Activated CD4-positive, alpha-beta T cell treated with anti-CD3 and anti-CD28 coated beads, Interleukin-2, amount 10 ng/mL, durations not matched to agents 7 days and 5 days (primary cell): ENCODE data around the gene SERPINE2. TPM values are rescaled to one million over a fixed set of nuclear protein-coding genes. Genes with fewer than 3 reads are reported as not detected.

Experiments used
- CTCF ChIA-PET: fragments of 350-600 bp; sonication (Branson Sonifier 250); formaldehyde crosslinking; loops from one replicate; lab custom pipeline; 2021; ENCODE audit warnings: antibody characterized with exemption; lab: Charles Lee
- POLR2A ChIA-PET: fragments of 350-600 bp; sonication (Branson Sonifier 250); formaldehyde crosslinking; loops from one replicate; lab custom pipeline; 2021; ENCODE audit warnings: antibody characterized with exemption; lab: Charles Lee
- DNase-seq: peaks from one replicate; pipeline ENCODE4 v3.0.0-alpha.2; 2020
- H3K27ac Mint-ChIP-seq: one replicate; pipeline ENCODE4 v1.8.0; 2021; ENCODE audit warnings: mild to moderate bottlenecking, moderate library complexity, mixed read lengths
- H3K27me3 Mint-ChIP-seq: one replicate; pipeline ENCODE4 v1.8.0; 2021; ENCODE audit warnings: mixed read lengths
- H3K36me3 Mint-ChIP-seq: one replicate; pipeline ENCODE4 v1.8.0; 2021; ENCODE audit warnings: low read depth, mixed read lengths
- H3K4me1 Mint-ChIP-seq: one replicate; pipeline ENCODE4 v1.8.0; 2021; ENCODE audit warnings: mixed read lengths
- H3K4me3 Mint-ChIP-seq: one replicate; pipeline ENCODE4 v1.8.0; 2021; ENCODE audit warnings: mild to moderate bottlenecking, moderate library complexity, mixed read lengths
- H3K9me3 Mint-ChIP-seq: one replicate; pipeline ENCODE4 v1.8.0; 2021; ENCODE audit warnings: mixed read lengths
- total RNA-seq, 2 experiments: library from RNA; stranded (reverse); gene quantifications; one replicate each; pipeline ENCODE4 v1.2.3, GENCODE V29; 2021

Gene SERPINE2
- total RNA-seq, 2 experiments from 2014 or later: 4.4 to 4.8 TPM

DNA sequence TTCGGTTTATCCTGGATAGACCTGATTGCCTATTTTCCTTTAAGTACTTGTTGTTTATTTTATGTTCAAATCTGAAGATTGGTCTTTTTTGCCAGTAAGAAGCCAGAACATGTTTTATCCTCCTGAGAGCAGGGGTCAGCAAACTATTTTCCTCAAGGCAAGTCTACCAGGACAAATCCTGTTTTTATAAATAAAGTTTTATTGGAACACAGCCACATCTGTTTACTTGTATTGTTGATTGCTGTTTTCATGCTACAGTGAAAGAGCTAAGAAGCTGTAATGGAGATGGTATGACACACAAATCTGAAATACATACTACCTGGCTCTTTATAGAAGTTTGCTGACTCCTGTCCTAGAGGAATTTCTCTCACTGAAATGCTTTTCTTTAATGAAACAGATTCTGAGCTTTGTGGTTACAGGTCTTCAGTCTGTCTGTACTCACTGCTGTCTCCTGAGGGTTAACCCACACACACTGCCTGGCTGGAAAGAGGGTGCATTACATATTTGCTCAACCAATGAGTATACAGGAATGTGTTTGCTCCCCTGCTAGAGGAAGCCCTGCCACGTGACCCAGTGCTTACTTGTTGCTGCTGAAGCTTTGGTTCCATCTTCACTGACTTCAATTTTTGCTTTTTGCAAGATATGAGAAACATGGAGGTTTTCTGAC lies 59.2 kb downstream of the SERPINE2 start:
- no peaks in the 10 kb centered on the region for H3K36me3 Mint-ChIP-seq
- DNase-seq: no peak
- H3K4me1 Mint-ChIP-seq: peaks cover 3% of the 10 kb centered on the region
- CTCF ChIA-PET: interaction anchor here (0.8 to 2.0 kb wide), 3 partner anchors 9 to 78 kb away, joined by 3 to 13 read pairs (median 4); no protein-coding TSS in a partner anchor
- H3K27me3 Mint-ChIP-seq: no peaks in the 10 kb centered on the region
- no peak overlapping the region for H3K4me3 Mint-ChIP-seq
- POLR2A ChIA-PET: no interaction called here
- no peaks in the 10 kb centered on the region for H3K9me3 Mint-ChIP-seq
- H3K27ac Mint-ChIP-seq: no peak overlapping the region

DNA sequence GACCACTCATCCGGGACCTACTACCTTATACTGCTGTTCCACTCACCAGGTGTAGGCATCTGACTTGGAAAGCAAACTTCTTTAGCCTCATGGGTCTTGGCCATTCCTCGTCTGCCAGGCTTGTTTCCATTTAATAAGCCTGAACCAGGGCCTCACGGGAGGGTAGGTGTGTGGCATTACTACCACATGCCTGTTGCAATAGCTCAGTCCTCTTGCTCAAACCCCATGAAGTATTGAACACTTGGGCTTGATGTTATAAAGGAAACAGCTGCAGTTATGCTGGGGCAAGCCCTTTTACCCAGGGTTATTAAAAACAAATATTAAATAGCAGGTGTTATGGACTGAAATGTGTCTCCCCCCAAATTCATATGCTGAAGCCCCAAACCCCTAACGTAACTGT lies 60.6 kb downstream of the SERPINE2 start:
- H3K27me3 Mint-ChIP-seq: no peaks in the 10 kb centered on the region
- no peak overlapping the region for H3K4me3 Mint-ChIP-seq
- peaks cover under 1% of the 10 kb centered on the region for H3K4me1 Mint-ChIP-seq
- DNase-seq: no peak
- ChIA-PET CTCF (no interaction called here), POLR2A (no interaction called here)
- H3K36me3 Mint-ChIP-seq: no peaks in the 10 kb centered on the region
- H3K27ac Mint-ChIP-seq: no peak overlapping the region
- H3K9me3 Mint-ChIP-seq: no peaks in the 10 kb centered on the region

DNA sequence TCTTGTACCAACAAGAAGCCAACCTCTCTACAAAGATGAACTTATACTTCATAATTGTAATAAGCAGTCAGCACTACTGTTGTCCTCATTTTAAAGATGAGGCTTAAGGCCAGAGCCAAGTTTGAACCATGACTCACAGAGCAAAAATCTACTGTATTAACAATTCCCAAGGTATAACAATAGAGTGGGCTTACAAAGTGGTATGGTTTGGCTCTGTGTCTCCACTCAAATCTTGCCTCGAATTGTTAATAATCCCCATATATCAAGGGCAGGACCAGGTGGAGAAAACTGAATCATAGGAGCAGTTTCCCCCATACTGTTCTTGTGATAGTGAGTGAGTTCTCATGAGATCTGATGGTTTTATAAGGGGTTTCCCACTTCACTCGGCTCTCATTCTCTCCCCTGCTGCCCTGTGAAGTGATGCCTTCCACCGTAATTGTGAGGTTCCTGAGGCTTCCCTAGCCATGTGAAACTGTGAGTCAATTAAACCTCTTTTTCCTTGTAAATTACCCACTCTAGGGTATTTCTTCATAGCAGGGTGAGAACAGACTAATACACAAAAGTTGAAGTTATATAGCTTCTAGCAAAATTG lies 62.4 kb downstream of the SERPINE2 start:
- Mint-ChIP-seq H3K36me3 (no peaks in the 10 kb centered on the region), H3K9me3 (no peaks in the 10 kb centered on the region), H3K4me3 (no peak overlapping the region), H3K27ac (no peak overlapping the region), H3K4me1 (no peaks in the 10 kb centered on the region), H3K27me3 (no peaks in the 10 kb centered on the region)
- CTCF ChIA-PET: no interaction called here
- no peak for DNase-seq
- POLR2A ChIA-PET: no interaction called here

DNA sequence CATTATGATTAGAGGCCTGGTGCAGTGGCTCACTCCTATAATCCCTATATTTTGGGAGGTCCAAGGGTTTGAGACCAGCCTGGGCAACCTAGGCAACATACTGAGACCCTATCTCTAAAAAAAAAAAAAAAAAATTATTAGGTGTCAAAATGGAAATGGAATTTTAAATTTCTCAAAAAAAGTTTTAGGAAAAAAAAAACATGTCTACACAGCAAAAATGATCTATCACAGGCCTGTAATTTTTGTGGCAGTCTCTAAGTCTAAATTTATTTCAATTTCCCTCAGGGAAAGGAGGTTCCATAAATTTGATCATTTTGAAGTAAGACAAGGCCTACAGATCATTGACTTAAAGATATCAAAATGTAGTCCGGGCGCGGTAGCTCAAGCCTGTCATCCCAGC lies 65.5 kb downstream of the SERPINE2 start:
- Mint-ChIP-seq H3K27me3 (no peaks in the 10 kb centered on the region), H3K27ac (no peak overlapping the region), H3K9me3 (no peaks in the 10 kb centered on the region), H3K4me3 (no peak overlapping the region), H3K4me1 (peaks cover 3% of the 10 kb centered on the region), H3K36me3 (peaks cover 3% of the 10 kb centered on the region)
- ChIA-PET POLR2A (no interaction called here), CTCF (interaction anchor here (0.6 to 1.6 kb wide), 2 partner anchors 13 to 67 kb away, joined by 3 to 4 read pairs; no protein-coding TSS in a partner anchor)
- no peak for DNase-seq

DNA sequence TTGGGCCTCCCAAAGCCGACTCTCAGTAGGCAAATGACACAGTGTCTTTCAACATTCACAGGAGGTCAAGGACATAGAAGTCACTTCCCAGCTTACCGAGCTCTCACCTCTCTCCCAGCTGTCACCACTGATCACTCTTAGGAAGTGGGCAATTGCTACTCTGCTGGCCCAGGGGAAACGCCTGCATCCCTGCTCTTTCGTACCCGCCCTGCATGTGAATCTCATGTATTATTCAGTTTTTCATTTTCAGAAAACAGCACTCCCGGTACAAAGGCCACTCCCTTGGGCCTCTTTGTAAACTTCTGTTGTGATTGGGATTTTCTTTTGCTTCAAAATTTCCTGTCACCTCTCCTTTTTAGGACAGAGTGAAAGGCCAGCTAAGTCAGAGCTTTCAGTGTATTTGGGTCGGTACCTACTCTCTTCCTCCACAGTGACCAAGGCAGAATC lies 66.4 kb downstream of the SERPINE2 start:
- H3K9me3 Mint-ChIP-seq: no peaks in the 10 kb centered on the region
- POLR2A ChIA-PET: no interaction called here
- no peak for DNase-seq

DNA sequence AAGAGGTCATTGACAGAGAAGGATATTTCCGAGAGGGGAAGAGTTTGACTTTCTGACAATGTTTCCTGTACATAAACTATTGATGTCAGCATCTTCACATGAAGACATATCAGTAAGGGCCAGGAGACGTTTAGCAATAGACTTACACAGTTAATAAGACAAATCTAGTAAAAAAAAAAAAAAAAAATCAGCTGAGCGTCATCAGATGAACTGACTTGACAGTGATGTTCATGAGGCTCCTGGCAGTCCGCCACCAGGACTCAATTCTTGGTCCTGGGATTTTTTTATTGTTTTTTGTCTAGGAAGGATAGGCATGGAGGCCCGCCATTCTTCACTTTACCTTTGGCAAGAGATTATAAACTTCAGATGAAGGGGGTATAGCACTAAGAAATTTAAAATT lies 67.4 kb downstream of the SERPINE2 start:
- no peak overlapping the region for H3K4me3 Mint-ChIP-seq
- H3K27me3 Mint-ChIP-seq: no peaks in the 10 kb centered on the region
- POLR2A ChIA-PET: no interaction called here
- peaks cover 10% of the 10 kb centered on the region for H3K36me3 Mint-ChIP-seq
- H3K9me3 Mint-ChIP-seq: no peaks in the 10 kb centered on the region
- DNase-seq: no peak
- H3K27ac Mint-ChIP-seq: no peak overlapping the region
- peaks cover 4% of the 10 kb centered on the region for H3K4me1 Mint-ChIP-seq
- CTCF ChIA-PET: interaction anchor here (2.4 to 4.1 kb wide), 4 partner anchors 9 to 313 kb away, joined by 8 to 35 read pairs (median 18); no protein-coding TSS in a partner anchor

More for the DNA sequence above, 66.4 kb downstream of the SERPINE2 start:
- Mint-ChIP-seq H3K36me3 (peaks cover 4% of the 10 kb centered on the region), H3K27ac (no peak overlapping the region), H3K4me1 (peaks cover 3% of the 10 kb centered on the region), H3K4me3 (no peak overlapping the region), H3K27me3 (no peaks in the 10 kb centered on the region)
- CTCF ChIA-PET: no interaction called here

DNA sequence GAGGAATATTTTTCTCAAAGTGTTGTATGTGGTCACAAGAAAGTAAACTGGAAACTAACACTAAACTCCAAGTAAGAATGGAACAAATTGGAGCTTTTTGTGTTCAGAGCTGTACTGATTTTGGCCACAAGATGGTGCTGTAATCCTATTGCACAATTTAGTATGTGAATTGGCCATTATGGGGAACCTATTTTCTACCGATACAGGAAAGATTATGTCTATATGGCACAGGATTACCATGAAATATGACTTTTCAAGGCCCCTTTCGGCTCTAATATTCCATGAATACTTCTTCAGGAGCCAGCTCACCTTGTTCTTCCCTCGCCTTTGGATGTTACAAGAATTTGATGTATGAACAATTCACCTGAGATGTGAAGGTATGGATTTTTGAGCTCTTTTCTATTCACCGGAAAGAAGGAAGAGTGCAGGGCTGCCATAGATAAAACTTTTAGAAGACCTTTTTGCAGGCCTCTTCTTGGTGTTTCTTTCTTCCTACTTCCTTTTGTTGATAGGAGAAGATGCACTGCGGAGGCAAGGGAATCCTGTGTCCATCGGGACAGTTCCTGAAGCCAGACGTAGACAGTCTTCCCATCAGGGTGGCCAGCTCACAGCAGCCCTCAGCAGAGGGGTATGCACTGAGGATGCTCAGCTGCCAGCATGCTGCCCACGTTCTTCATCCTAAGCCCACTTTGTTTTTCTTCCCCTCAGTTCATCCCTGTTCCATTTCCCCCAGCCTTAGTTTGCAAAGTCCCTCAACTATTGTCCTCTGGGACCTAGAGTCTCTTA lies 68.5 kb downstream of the SERPINE2 start:
- H3K27ac Mint-ChIP-seq: no peak overlapping the region
- DNase-seq: peak; percentile 72
- H3K4me1 Mint-ChIP-seq: peaks cover 8% of the 10 kb centered on the region
- H3K36me3 Mint-ChIP-seq: peaks cover 13% of the 10 kb centered on the region
- no peaks in the 10 kb centered on the region for H3K9me3 Mint-ChIP-seq
- ChIA-PET CTCF (interaction anchor here (0.5 to 4.1 kb wide), 17 partner anchors 10 to 1041 kb away, joined by 3 to 35 read pairs (median 5); partner anchors contain the start of gene MRPL44), POLR2A (interaction anchor here (0.6 kb wide), 1 partner anchor 192 kb away, joined by 4 read pairs; no protein-coding TSS in a partner anchor)
- no peaks in the 10 kb centered on the region for H3K27me3 Mint-ChIP-seq
- H3K4me3 Mint-ChIP-seq: no peak overlapping the region

DNA sequence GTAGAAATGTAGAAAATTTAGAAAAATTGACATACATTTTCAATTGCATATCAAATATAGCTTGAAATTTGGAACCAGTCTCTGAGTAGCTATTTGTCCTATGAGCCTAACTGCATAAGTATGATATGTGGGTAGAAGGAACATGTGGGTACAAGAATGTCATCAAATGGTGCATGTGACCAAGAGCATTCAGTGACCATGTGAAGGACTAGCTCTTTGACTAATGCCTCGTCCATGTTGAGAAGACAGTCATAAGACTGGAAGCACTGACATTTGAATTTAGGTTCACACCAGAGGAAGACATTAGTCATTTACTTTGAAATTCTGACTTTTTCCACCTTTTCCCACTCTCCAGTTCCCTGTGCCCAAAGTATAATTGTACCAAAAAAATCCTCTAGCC lies 69.2 kb downstream of the SERPINE2 start:
- no peak overlapping the region for H3K27ac Mint-ChIP-seq
- H3K9me3 Mint-ChIP-seq: no peaks in the 10 kb centered on the region
- ChIA-PET CTCF (interaction anchor here (0.9 to 4.1 kb wide), 15 partner anchors 9 to 399 kb away, joined by 3 to 35 read pairs (median 5); partner anchors contain the start of gene MRPL44), POLR2A (interaction anchor here (0.6 kb wide), 1 partner anchor 191 kb away, joined by 4 read pairs; no protein-coding TSS in a partner anchor)
- H3K4me3 Mint-ChIP-seq: no peak overlapping the region
- DNase-seq: no peak
- H3K4me1 Mint-ChIP-seq: peaks cover 8% of the 10 kb centered on the region
- peaks cover 17% of the 10 kb centered on the region for H3K36me3 Mint-ChIP-seq
- no peaks in the 10 kb centered on the region for H3K27me3 Mint-ChIP-seq

DNA sequence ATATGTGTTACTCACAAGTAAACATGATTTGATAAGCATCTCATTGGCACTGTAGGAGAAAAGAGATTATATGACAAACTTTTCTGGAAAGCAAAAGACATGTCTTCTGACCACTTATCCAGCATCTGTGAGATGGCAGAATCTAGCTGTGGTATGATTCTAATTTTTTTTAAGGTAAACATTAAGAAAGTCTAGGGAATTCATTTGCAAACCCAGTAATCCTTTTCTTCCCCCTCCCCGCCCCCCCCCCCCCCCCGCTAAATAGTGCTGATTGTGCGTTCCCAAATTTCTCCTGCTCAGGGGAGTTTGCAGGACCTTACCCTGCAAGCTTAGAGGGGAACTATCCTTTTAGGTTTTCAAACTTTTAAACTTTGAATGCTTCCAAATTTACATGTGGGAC lies 69.8 kb downstream of the SERPINE2 start:
- ChIA-PET CTCF (interaction anchor here (0.8 to 4.1 kb wide), 12 partner anchors 9 to 399 kb away, joined by 3 to 35 read pairs (median 6); partner anchors contain the start of gene MRPL44), POLR2A (no interaction called here)
- Mint-ChIP-seq H3K36me3 (peaks cover 18% of the 10 kb centered on the region), H3K4me1 (peaks cover 10% of the 10 kb centered on the region), H3K4me3 (no peak overlapping the region), H3K27me3 (no peaks in the 10 kb centered on the region), H3K9me3 (no peaks in the 10 kb centered on the region), H3K27ac (no peak overlapping the region)
- DNase-seq: no peak

DNA sequence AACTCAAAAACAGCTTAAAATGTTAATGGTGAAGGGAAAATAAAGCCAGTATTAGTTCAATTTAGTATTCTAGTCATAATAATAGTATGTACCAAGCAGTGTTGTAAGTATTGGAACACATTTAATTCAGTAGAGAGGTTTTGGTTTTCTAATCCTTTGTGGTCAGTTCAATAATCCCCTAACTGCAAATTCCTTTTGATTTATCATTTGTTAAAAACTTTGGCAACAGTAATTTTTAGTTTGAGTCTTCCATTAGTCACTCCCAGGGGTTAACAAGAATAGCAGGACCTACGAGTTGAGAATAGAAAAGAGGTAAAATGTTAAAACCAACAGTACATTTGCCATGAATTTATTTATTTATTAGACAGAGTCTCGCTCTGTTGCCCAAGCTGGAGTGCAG lies 71.1 kb downstream of the SERPINE2 start:
- no peak overlapping the region for H3K27ac Mint-ChIP-seq
- DNase-seq: no peak
- no peak overlapping the region for H3K4me3 Mint-ChIP-seq
- peaks cover 15% of the 10 kb centered on the region for H3K4me1 Mint-ChIP-seq
- no peaks in the 10 kb centered on the region for H3K9me3 Mint-ChIP-seq
- H3K36me3 Mint-ChIP-seq: peaks cover 25% of the 10 kb centered on the region
- no peaks in the 10 kb centered on the region for H3K27me3 Mint-ChIP-seq
- ChIA-PET CTCF (interaction anchor here (1.5 to 4.1 kb wide), 2 partner anchors 38 to 317 kb away, joined by 3 to 35 read pairs; no protein-coding TSS in a partner anchor), POLR2A (interaction anchor here (0.6 kb wide), 1 partner anchor 58 kb away, joined by 3 read pairs; no protein-coding TSS in a partner anchor)

DNA sequence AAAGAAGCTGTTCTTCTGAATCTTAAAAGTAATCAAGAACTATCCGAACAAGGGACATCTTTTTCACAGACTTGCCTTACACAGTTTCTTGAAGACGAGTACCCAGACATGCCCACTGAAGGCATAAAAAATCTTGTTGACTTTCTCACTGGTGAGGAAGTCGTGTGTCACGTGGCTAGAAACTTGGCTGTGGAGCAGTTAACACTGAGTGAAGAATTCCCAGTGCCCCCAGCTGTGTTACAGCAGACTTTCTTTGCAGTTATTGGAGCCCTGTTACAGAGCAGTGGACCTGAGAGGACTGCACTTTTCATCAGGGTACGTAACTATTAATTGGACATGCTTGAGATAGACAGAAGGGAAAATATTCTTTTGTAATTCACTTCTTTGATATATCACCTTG lies 79.4 kb downstream of the SERPINE2 start:
- no peak overlapping the region for H3K27ac Mint-ChIP-seq
- no peak for DNase-seq
- CTCF ChIA-PET: interaction anchor here (1.6 to 3.7 kb wide), 3 partner anchors 10 to 13 kb away, joined by 4 to 22 read pairs (median 12); no protein-coding TSS in a partner anchor
- H3K4me1 Mint-ChIP-seq: peaks cover 63% of the 10 kb centered on the region
- POLR2A ChIA-PET: no interaction called here
- H3K36me3 Mint-ChIP-seq: peaks cover 38% of the 10 kb centered on the region
- no peaks in the 10 kb centered on the region for H3K9me3 Mint-ChIP-seq
- peak overlapping the region; percentile 54 for H3K4me3 Mint-ChIP-seq
- H3K27me3 Mint-ChIP-seq: no peaks in the 10 kb centered on the region

DNA sequence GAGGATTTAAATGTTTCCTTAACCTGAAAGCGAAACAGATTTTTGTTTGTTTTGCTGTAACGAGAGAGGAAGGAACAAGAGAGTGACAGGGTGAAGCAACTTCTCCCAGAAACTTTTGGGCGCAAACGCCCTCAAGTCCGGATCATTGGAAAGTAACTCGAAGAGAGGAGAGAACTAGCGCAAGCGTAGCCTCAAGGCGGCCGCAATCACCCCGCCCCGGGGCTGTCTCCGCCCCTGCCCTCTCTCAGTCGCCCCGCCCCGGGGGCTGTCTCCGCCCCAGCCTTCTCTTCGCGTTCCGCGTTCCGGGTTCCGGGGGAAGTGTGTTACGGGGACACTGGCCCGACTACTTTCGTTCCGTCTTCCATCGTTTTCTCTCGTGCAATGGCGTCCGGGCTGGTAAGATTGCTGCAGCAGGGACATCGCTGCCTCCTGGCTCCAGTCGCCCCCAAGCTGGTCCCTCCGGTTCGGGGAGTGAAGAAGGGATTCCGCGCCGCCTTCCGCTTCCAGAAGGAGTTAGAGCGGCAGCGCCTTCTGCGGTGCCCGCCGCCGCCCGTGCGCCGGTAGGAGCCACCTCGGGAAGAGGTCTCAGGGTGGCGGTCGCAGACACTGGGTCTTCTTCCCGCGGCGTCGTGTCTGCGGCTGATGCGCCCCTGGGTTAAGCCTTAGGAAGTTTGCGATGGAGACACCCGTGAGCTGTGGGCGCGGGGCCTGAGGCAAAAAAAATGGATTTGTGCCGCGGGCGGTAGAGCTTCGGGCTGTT lies 81.8 kb downstream of the SERPINE2 start, which contains the start of gene MRPL44:
Gene MRPL44, plus strand, starts transcription at position 372 of the 760 bp plus-strand sequence. Its CDS starts 10 bp downstream, at position 382.
- peaks cover 33% of the 10 kb centered on the region for H3K36me3 Mint-ChIP-seq
- H3K4me1 Mint-ChIP-seq: peaks cover 64% of the 10 kb centered on the region
- CTCF ChIA-PET: interaction anchor here (1.1 to 1.5 kb wide), 3 partner anchors 13 to 230 kb away, joined by 3 to 6 read pairs (median 3); no protein-coding TSS in a partner anchor
- POLR2A ChIA-PET: no interaction called here
- H3K9me3 Mint-ChIP-seq: no peaks in the 10 kb centered on the region
- peak; percentile 95 for DNase-seq
- peak within 1 kb of the TSS; percentile 89 for H3K27ac Mint-ChIP-seq
- no peaks in the 10 kb centered on the region for H3K27me3 Mint-ChIP-seq
- peak within 1 kb of the TSS; percentile 91 for H3K4me3 Mint-ChIP-seq
